Measurements from ENCODE around the gene ISOC1. TPM values are rescaled to one million over a fixed set of nuclear protein-coding genes. Genes with fewer than 3 reads are reported as not detected.

The ISOC1 gene
- total RNA-seq, 1 experiment from 2014 or later, result 33.3 TPM

- Mint-ChIP-seq H3K27ac (ENCODE audit: unreplicated experiment) (no peak overlapping the region), H3K4me3 (ENCODE audit: unreplicated experiment) (no peak overlapping the region), H3K27me3 (ENCODE audit: insufficient read depth, unreplicated experiment) (no peaks in the 10 kb centered on the region), H3K36me3 (ENCODE audit: insufficient read depth, unreplicated experiment) (peaks cover 5% of the 10 kb centered on the region), H3K4me1 (ENCODE audit: low read depth, unreplicated experiment) (peaks cover 9% of the 10 kb centered on the region), H3K9me3 (ENCODE audit: unreplicated experiment) (no peaks in the 10 kb centered on the region)
- ChIA-PET POLR2A (no interaction called here), CTCF (no interaction called here)
- no peaks in the 10 kb centered on the region for H3K36me3 ChIP-seq (ENCODE audit: control insufficient read depth, insufficient read depth, low read length)
- no TSS peak for BruUV-seq (replicated peaks)
- DNase-seq, result no peak
- intact Hi-C loops (cut with micrococcal nuclease; ENCODE audit: unreplicated experiment), result no loop called here
- no peaks in the 10 kb centered on the region for H3K27me3 ChIP-seq (replicated peaks; ENCODE audit: control insufficient read depth, insufficient read depth, low read length)
- H3K4me3 ChIP-seq (ENCODE audit: low read depth, low read length), result no peak overlapping the region
- no peak for TF ChIP-seq CTCF (IDR thresholded peaks at IDR 0.05; ENCODE audit: insufficient read depth in 1 of 2, low read depth in 1 of 2, low read length in 1 of 2, severe bottlenecking in 1 of 2, unreplicated experiment in 1 of 2)
- no peaks in the 10 kb centered on the region for H3K9me3 ChIP-seq
- no peaks in the 10 kb centered on the region for H3K4me1 ChIP-seq
Measured at GRCh38 chr5:129118405-129118804, 23.9 kb downstream of the ISOC1 start.

GRCh38 chr5:129118826-129119225, 24.3 kb downstream of the ISOC1 start:
- POLR2A ChIA-PET, result no interaction called here

GRCh38 chr5:129120158-129120581, 25.6 kb downstream of the ISOC1 start:
- intact Hi-C loops (cut with micrococcal nuclease; ENCODE audit: unreplicated experiment), result no loop called here
- TF ChIP-seq CTCF (IDR thresholded peaks at IDR 0.05; ENCODE audit: insufficient read depth in 1 of 2, low read depth in 1 of 2, low read length in 1 of 2, severe bottlenecking in 1 of 2, unreplicated experiment in 1 of 2), result no peak
- Mint-ChIP-seq H3K27me3 (ENCODE audit: insufficient read depth, unreplicated experiment) (no peaks in the 10 kb centered on the region), H3K4me1 (ENCODE audit: low read depth, unreplicated experiment) (peaks cover 9% of the 10 kb centered on the region), H3K4me3 (ENCODE audit: unreplicated experiment) (no peak overlapping the region), H3K36me3 (ENCODE audit: insufficient read depth, unreplicated experiment) (peaks cover 5% of the 10 kb centered on the region), H3K9me3 (ENCODE audit: unreplicated experiment) (no peaks in the 10 kb centered on the region), H3K27ac (ENCODE audit: unreplicated experiment) (no peak overlapping the region)
- Histone ChIP-seq H3K4me1 (no peaks in the 10 kb centered on the region), H3K36me3 (ENCODE audit: control insufficient read depth, insufficient read depth, low read length) (no peaks in the 10 kb centered on the region), H3K27me3 (replicated peaks; ENCODE audit: control insufficient read depth, insufficient read depth, low read length) (no peaks in the 10 kb centered on the region), H3K4me3 (ENCODE audit: low read depth, low read length) (no peak overlapping the region), H3K9me3 (no peaks in the 10 kb centered on the region)
- ChIA-PET POLR2A (no interaction called here), CTCF (no interaction called here)
- no peak for DNase-seq
- no TSS peak for BruUV-seq (replicated peaks)

More at GRCh38 chr5:129118826-129119225, 24.3 kb downstream of the ISOC1 start:
- Mint-ChIP-seq H3K4me1 (ENCODE audit: low read depth, unreplicated experiment) (peaks cover 9% of the 10 kb centered on the region), H3K36me3 (ENCODE audit: insufficient read depth, unreplicated experiment) (peaks cover 5% of the 10 kb centered on the region), H3K4me3 (ENCODE audit: unreplicated experiment) (no peak overlapping the region), H3K9me3 (ENCODE audit: unreplicated experiment) (no peaks in the 10 kb centered on the region), H3K27ac (ENCODE audit: unreplicated experiment) (no peak overlapping the region), H3K27me3 (ENCODE audit: insufficient read depth, unreplicated experiment) (no peaks in the 10 kb centered on the region)
- TF ChIP-seq CTCF (IDR thresholded peaks at IDR 0.05; ENCODE audit: insufficient read depth in 1 of 2, low read depth in 1 of 2, low read length in 1 of 2, severe bottlenecking in 1 of 2, unreplicated experiment in 1 of 2), result no peak
- no peak overlapping the region for H3K4me3 ChIP-seq (ENCODE audit: low read depth, low read length)
- no peaks in the 10 kb centered on the region for H3K36me3 ChIP-seq (ENCODE audit: control insufficient read depth, insufficient read depth, low read length)
- no peaks in the 10 kb centered on the region for H3K27me3 ChIP-seq (replicated peaks; ENCODE audit: control insufficient read depth, insufficient read depth, low read length)
- CTCF ChIA-PET, result no interaction called here
- H3K4me1 ChIP-seq, result no peaks in the 10 kb centered on the region
- BruUV-seq (replicated peaks), result no TSS peak
- H3K9me3 ChIP-seq, result no peaks in the 10 kb centered on the region
- intact Hi-C loops (cut with micrococcal nuclease; ENCODE audit: unreplicated experiment), result no loop called here
- DNase-seq, result no peak
